ENCODE results near the gene GGA1. TPM values are rescaled to one million over a fixed set of nuclear protein-coding genes. Genes with fewer than 3 reads are reported as not detected.
A peak's percentile ranks its signal among the peaks of the same experiment; 100 is the strongest.

The GGA1 gene
- total RNA-seq, 2 experiments from 2014 or later, result 57.0 to 60.9 TPM

DNA sequence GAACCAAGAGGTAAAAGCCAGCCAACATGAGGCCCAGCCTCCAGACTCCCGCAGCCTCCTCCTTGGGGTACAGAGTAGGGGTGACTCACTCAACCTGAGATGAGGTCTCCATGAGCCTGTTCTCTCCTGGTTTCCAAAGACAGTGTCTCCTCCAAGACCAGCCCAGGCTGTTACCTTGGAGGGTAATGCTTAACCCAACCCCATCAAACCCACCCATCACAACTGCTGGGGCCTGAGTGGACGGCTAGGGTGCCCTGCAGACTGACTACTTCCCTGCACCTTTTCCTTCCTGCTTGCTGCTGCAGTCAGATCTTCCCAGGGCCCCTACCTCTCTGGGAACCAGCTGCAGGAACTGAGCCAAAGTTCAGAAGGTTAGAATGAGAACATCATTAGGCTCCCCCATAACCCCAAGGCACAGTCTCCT is 72.4 kb downstream of the GGA1 start:
- no peaks in the 10 kb centered on the region for H3K27me3 Mint-ChIP-seq
- DNase-seq, result no peak
- TF ChIP-seq, protein P1, sequence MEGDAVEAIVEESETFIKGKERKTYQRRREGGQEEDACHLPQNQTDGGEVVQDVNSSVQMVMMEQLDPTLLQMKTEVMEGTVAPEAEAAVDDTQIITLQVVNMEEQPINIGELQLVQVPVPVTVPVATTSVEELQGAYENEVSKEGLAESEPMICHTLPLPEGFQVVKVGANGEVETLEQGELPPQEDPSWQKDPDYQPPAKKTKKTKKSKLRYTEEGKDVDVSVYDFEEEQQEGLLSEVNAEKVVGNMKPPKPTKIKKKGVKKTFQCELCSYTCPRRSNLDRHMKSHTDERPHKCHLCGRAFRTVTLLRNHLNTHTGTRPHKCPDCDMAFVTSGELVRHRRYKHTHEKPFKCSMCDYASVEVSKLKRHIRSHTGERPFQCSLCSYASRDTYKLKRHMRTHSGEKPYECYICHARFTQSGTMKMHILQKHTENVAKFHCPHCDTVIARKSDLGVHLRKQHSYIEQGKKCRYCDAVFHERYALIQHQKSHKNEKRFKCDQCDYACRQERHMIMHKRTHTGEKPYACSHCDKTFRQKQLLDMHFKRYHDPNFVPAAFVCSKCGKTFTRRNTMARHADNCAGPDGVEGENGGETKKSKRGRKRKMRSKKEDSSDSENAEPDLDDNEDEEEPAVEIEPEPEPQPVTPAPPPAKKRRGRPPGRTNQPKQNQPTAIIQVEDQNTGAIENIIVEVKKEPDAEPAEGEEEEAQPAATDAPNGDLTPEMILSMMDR (IDR thresholded peaks at IDR 0.05), result no peak
- peak overlapping the region; percentile 79 for H3K27ac Mint-ChIP-seq
- H3K4me3 ChIP-seq (ENCODE audit: low read length), result no peak overlapping the region
- peaks cover 11% of the 10 kb centered on the region for H3K36me3 Mint-ChIP-seq (ENCODE audit: low read depth)
- H3K4me3 Mint-ChIP-seq, result no peak overlapping the region
- H3K27me3 ChIP-seq (ENCODE audit: control insufficient read depth in 1 of 2, insufficient read depth in 2 of 2, low read length in 2 of 2), result no peaks in the 10 kb centered on the region
- no peak for ATAC-seq (ENCODE audit: poor library complexity)
- H3K4me1 ChIP-seq (ENCODE audit: insufficient read depth, low read length), result peaks cover 38% of the 10 kb centered on the region
- POLR2A ChIA-PET, result interaction anchor here (1.0 to 3.7 kb wide), 12 partner anchors 9 to 74 kb away, joined by 3 to 25 read pairs (median 5); partner anchors contain the start of genes GGA1 and PDXP
- peaks cover 31% of the 10 kb centered on the region for H3K4me1 Mint-ChIP-seq (ENCODE audit: low read depth)
- no peak overlapping the region for H3K27ac ChIP-seq (ENCODE audit: low read depth in 1 of 2, low read length in 2 of 2)
- H3K36me3 ChIP-seq (ENCODE audit: insufficient read depth, low read length), result peaks cover 5% of the 10 kb centered on the region
- peaks cover 0 to 4% of the 10 kb centered on the region in 2 experiments for H3K9me3 ChIP-seq (ENCODE audit: control insufficient read depth in 1 of 2, insufficient read depth in 1 of 2, low read length in 2 of 2)
- intact Hi-C loops (cut with DNase I, micrococcal nuclease), result loop anchor here (1.0 to 10.0 kb wide), 4 partner anchors 20 to 196 kb away; partner anchors contain the start of gene MFNG (in 1 of the 2)
- no peaks in the 10 kb centered on the region for H3K9me3 Mint-ChIP-seq
- CTCF ChIA-PET, result interaction anchor here (0.6 to 12.8 kb wide), 15 partner anchors 10 to 88 kb away, joined by 3 to 171 read pairs (median 5); partner anchors contain the start of genes GGA1, PDXP and SH3BP1

DNA sequence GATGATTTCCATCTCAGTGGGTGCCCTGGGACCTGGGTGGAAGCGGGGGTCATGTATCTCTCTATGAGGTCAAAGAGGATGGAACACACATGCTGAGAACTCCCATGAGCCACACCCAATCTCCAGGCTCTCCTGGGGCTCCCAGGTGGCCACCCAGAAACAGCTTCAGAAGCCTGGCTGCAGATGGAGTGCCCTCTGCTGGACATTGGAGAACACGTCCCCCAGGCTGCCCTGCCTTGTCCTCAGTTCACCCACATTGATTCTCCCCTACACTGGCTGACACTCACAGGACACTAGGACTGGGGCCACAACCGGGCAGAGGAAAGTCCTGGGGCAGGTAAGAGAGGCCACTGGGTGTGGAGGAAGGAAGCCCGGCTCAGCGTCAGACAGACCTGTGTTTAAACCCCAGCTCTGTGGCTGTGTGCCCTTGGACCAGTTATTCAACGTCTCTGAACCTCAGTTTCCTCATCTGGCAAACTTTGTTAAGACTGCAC is 73.0 kb downstream of the GGA1 start:
- H3K27me3 ChIP-seq (ENCODE audit: control insufficient read depth in 1 of 2, insufficient read depth in 2 of 2, low read length in 2 of 2), result no peaks in the 10 kb centered on the region
- peaks cover 5% of the 10 kb centered on the region for H3K36me3 ChIP-seq (ENCODE audit: insufficient read depth, low read length)
- H3K4me1 ChIP-seq (ENCODE audit: insufficient read depth, low read length), result peaks cover 34% of the 10 kb centered on the region
- DNase-seq, result peak; percentile 57 to 87 (median 66)
- ChIA-PET CTCF (interaction anchor here (0.6 to 12.8 kb wide), 15 partner anchors 11 to 89 kb away, joined by 3 to 171 read pairs (median 5); partner anchors contain the start of genes GGA1, PDXP and SH3BP1), POLR2A (interaction anchor here (0.6 to 3.7 kb wide), 13 partner anchors 10 to 75 kb away, joined by 3 to 25 read pairs (median 4); partner anchors contain the start of genes GGA1 and PDXP)
- Mint-ChIP-seq H3K36me3 (ENCODE audit: low read depth) (peaks cover 13% of the 10 kb centered on the region), H3K27ac (peak overlapping the region; percentile 79), H3K27me3 (no peaks in the 10 kb centered on the region), H3K4me3 (peak overlapping the region; percentile 80), H3K4me1 (ENCODE audit: low read depth) (peaks cover 31% of the 10 kb centered on the region), H3K9me3 (no peaks in the 10 kb centered on the region)
- ATAC-seq (ENCODE audit: poor library complexity), result no peak
- peaks cover 0 to 4% of the 10 kb centered on the region in 2 experiments for H3K9me3 ChIP-seq (ENCODE audit: control insufficient read depth in 1 of 2, insufficient read depth in 1 of 2, low read length in 2 of 2)
- H3K27ac ChIP-seq (ENCODE audit: low read depth in 1 of 2, low read length in 2 of 2), result no peak overlapping the region
- TF ChIP-seq, protein P1 (IDR thresholded peaks at IDR 0.05), result peak; percentile 87
- intact Hi-C loops (cut with DNase I, micrococcal nuclease), result loop anchor here (1.0 to 10.0 kb wide), 4 partner anchors 20 to 197 kb away; partner anchors contain the start of gene MFNG (in 1 of the 2)
- no peak overlapping the region for H3K4me3 ChIP-seq (ENCODE audit: low read length)

Other genes starting within 250 kb of the GGA1 start
- gene ELFN2, start 181.4 kb upstream of the GGA1 start, total RNA-seq, result under 1 TPM; 0.05 to 0.20 TPM
- 10 to 100 TPM; 85.1 to 89.9 TPM for gene MFNG, start 122.5 kb upstream of the GGA1 start, total RNA-seq
- under 1 TPM; 0.20 to 0.63 TPM for gene CARD10, start 89.4 kb upstream of the GGA1 start, total RNA-seq
- gene CDC42EP1, start 48.4 kb upstream of the GGA1 start, total RNA-seq, result not detected
- 1 to 10 TPM; 2.6 to 3.0 TPM for gene LGALS2, start 28.7 kb upstream of the GGA1 start, total RNA-seq
- gene SH3BP1, start 30.8 kb downstream of the GGA1 start, total RNA-seq, result 10 to 100 TPM; 46.9 to 49.0 TPM
- gene PDXP, start 49.9 kb downstream of the GGA1 start, total RNA-seq, result 1 to 10 TPM; 1.5 TPM
- 10 to 100 TPM; 85.1 to 93.7 TPM for gene LGALS1, start 66.8 kb downstream of the GGA1 start, total RNA-seq
- gene NOL12, start 77.5 kb downstream of the GGA1 start, total RNA-seq, result 10 to 100 TPM; 24.3 to 26.2 TPM
- 10 to 100 TPM in 1 of 2 experiments, 1 to 10 TPM in 1; 9.0 to 10.1 TPM for gene TRIOBP, start 88.2 kb downstream of the GGA1 start, total RNA-seq
- gene GCAT, start 199.1 kb downstream of the GGA1 start, total RNA-seq, result 1 to 10 TPM; 1.4 to 1.8 TPM
- gene GALR3, start 214.5 kb downstream of the GGA1 start, total RNA-seq, result not detected
- 10 to 100 TPM; 18.3 to 20.6 TPM for gene ANKRD54, start 235.5 kb downstream of the GGA1 start, total RNA-seq
- gene EIF3L, start 240.6 kb downstream of the GGA1 start, total RNA-seq, result 100 to 1,000 TPM; 525 to 541 TPM